Measurements from ENCODE around the gene DLGAP1.

Gene DLGAP1

GRCh38 chr18:3901811-3902210, 553.3 kb downstream of the DLGAP1 start:
- TF ChIP-seq CTCF (IDR thresholded peaks at IDR 0.05; ENCODE audit: borderline replicate concordance, insufficient read depth, low read depth, low read length), result no peak
- no peak overlapping the region for H3K4me3 ChIP-seq (ENCODE audit: low read depth, low read length)

GRCh38 chr18:3901042-3901441, 554.1 kb downstream of the DLGAP1 start:
- TF ChIP-seq CTCF (IDR thresholded peaks at IDR 0.05; ENCODE audit: borderline replicate concordance, insufficient read depth, low read depth, low read length), result no peak
- no peak overlapping the region for H3K4me3 ChIP-seq (ENCODE audit: low read depth, low read length)

GRCh38 chr18:3900327-3900726, 554.8 kb downstream of the DLGAP1 start:
- TF ChIP-seq CTCF (IDR thresholded peaks at IDR 0.05; ENCODE audit: borderline replicate concordance, insufficient read depth, low read depth, low read length), result no peak

GRCh38 chr18:3898861-3899613, 556.1 kb downstream of the DLGAP1 start:
- no peak for TF ChIP-seq CTCF (IDR thresholded peaks at IDR 0.05; ENCODE audit: borderline replicate concordance, insufficient read depth, low read depth, low read length)
- H3K4me3 ChIP-seq (ENCODE audit: low read depth, low read length), result no peak overlapping the region

More at GRCh38 chr18:3900327-3900726, 554.8 kb downstream of the DLGAP1 start:
- no peak overlapping the region for H3K4me3 ChIP-seq (ENCODE audit: low read depth, low read length)

- H3K4me3 ChIP-seq (ENCODE audit: low read depth, low read length), result no peak overlapping the region
- no peak for TF ChIP-seq CTCF (IDR thresholded peaks at IDR 0.05; ENCODE audit: borderline replicate concordance, insufficient read depth, low read depth, low read length)
These were observed 563.0 kb downstream of the DLGAP1 start for GRCh38 chr18:3892152-3892551.

GRCh38 chr18:3891245-3891644, 563.9 kb downstream of the DLGAP1 start:
- no peak for TF ChIP-seq CTCF (IDR thresholded peaks at IDR 0.05; ENCODE audit: borderline replicate concordance, insufficient read depth, low read depth, low read length)
- no peak overlapping the region for H3K4me3 ChIP-seq (ENCODE audit: low read depth, low read length)

GRCh38 chr18:3889803-3890202, 565.3 kb downstream of the DLGAP1 start:
- no peak overlapping the region for H3K4me3 ChIP-seq (ENCODE audit: low read depth, low read length)
- no peak for TF ChIP-seq CTCF (IDR thresholded peaks at IDR 0.05; ENCODE audit: borderline replicate concordance, insufficient read depth, low read depth, low read length)

Data from GM12875 (cell line).